GM19240 (cell line): ENCODE data around the gene ING5.
A peak's percentile ranks its signal among the peaks of the same experiment; 100 is the strongest.
"Not testable (repeated sequence)": the region's sequence is repeated elsewhere in the genome, so short reads cannot be mapped to it uniquely, and the experiment has no call there.

Experiments
- DNase-seq: peaks from one replicate; pipeline ENCODE4 v3.0.0; 2011; ENCODE audit warnings: low spot score; ENCODE audit not compliant: insufficient read length

The ING5 gene

GRCh38 chr2:241706537-241706936, 4.7 kb downstream of the ING5 start:
- no peak for DNase-seq

DNA sequence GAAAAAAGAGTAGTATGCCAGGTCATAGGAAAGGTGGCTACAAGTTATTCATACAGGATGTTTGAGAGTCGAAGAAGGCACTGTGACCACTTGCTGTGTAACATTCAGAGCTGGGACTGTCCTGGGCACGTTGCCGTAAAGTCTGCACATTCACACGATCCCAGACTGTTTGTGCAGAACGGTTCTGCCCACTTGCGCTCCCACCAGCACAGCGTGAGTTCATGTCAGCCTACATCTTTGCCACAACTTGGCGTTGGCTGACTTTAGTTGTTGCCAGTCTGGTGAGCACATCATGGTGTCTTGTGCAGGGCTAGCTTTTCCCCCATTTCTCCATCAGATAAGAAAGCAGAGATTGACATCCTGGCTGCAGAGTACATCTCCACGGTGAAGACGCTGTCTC, 7.0 kb downstream of the ING5 start:
- DNase-seq: no peak

DNA sequence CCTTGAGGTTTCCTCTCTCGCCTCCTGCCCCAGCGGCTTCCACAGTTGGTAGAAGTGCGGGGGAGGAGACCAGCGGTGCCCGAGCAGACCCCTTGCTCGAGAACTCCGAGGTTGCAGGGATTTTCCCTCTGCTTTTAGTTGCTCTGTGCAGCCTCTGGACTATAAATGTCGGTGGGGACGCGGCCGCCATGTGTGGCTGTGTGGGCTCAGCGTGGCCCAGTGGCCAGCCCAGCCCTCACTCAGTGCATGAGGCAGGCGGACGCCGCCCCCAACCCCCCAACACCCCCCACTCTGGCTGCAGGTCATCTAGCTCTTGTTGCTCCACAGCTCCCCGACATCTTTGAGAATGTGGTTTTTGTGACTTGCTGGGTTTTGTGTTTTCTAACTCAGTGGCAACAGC, 17.3 kb downstream of the ING5 start:
- no peak for DNase-seq

DNA sequence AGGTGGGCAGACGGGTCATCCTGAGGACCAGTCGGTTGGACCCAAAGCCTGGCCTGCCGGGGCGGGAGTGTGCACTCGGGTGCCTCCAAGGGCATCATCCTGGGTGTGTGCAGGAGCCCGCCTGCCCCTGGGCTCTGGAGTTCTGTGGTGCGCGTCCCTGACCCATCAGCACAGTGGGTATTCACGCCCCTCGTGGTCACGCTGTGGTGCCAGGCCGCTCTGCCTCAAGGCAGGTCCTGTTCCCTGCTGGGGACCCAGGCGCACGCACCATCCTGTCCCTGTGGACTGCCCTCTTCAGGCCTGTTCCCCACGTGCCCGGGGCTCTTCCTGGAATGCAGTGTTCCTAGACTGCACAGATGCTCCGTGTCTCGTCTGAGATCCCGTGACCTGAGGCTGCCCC, 18.3 kb downstream of the ING5 start:
- DNase-seq: no peak

GRCh38 chr2:241720560-241720959, 18.7 kb downstream of the ING5 start:
- DNase-seq: no peak

- DNase-seq: no peak
Measured at GRCh38 chr2:241721852-241722251, 20.0 kb downstream of the ING5 start.

- DNase-seq: no peak
Measured at GRCh38 chr2:241722896-241723454, 21.1 kb downstream of the ING5 start.

- no peak for DNase-seq
Measured at GRCh38 chr2:241724259-241724974, 22.6 kb downstream of the ING5 start.

GRCh38 chr2:241724975-241725870, 23.4 kb downstream of the ING5 start:
- DNase-seq: no peak

- DNase-seq: no peak
Measured at GRCh38 chr2:241726459-241726858, 24.6 kb downstream of the ING5 start.

GRCh38 chr2:241728000-241728399, 26.2 kb downstream of the ING5 start:
- no peak for DNase-seq

DNA sequence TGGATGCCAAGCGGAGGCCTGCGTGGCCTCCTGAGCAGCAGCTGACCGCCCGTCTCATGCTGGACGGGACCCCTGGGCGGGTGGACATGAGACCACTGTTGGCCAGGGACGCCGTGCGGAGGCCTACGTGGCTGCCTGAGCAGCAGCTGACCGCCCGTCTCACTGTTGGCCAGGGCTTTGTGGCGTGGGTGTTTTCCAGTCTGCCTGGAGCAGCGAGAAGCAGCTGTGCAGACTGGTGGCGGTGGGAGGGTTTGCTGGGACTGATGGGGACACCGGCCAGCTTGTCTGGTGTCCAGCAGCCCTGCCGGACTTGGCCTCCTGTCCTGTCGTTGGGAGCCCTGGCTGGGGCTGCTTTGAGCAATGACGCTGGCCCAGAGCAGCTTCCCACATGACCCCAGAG, 26.8 kb downstream of the ING5 start:
- DNase-seq: no peak

- no peak for DNase-seq
Measured at GRCh38 chr2:241729868-241730267, 28.0 kb downstream of the ING5 start.

DNA sequence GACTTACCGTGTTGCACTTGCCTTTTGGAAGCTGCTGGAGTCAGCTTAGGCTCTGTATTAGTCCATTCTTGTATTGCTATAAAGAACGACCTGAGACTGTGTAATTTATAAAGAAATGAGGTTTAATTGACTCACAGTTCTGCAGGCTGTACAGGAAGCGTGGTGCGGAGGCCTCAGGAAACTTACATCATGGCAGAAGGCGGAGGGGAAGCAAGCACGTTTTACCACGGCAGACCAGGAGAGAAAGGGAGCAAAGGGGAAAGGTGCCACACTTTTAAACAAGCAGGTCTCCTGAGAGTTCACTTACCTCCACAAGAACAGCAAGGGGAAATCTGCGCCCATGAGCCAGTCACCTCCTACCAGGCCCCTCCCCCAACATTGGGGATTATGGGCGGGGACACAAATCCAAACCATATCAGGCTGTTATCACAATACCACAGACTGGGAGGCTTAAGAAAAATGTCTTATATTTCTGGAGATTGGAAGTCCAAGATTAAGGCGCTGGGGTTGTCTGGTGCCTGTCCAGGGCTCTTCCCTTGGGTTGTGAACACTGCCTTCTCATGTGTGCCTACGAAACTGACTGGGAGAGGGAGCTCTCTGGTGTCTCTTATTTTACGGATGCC, 28.9 kb downstream of the ING5 start:
- no peak for DNase-seq

GRCh38 chr2:241732513-241733186, 30.8 kb downstream of the ING5 start:
- DNase-seq: not testable (repeated sequence)

GRCh38 chr2:241733391-241734207, 31.8 kb downstream of the ING5 start:
- no peak for DNase-seq

DNA sequence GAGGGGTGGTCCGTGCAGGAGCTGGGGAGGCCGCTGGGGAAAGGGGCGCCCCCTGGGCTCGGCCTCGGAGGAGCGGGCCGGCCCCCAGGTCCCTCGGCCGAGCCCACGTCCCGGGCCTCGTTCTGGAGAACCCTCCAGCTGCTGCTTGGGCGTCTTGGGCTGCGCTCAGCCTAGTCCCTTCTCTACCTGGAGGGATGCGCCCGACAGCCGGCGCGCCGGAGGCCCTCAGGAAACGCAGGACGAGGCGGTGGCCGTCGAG, 32.3 kb downstream of the ING5 start:
- DNase-seq: no peak

- peak; percentile 89 for DNase-seq
Measured at GRCh38 chr2:241734467-241735208, 32.8 kb downstream of the ING5 start, which contains the start of gene D2HGDH. TSS of gene D2HGDH (plus strand) at chr2:241734630. CDS start at chr2:241735225, 595 bp downstream.

DNA sequence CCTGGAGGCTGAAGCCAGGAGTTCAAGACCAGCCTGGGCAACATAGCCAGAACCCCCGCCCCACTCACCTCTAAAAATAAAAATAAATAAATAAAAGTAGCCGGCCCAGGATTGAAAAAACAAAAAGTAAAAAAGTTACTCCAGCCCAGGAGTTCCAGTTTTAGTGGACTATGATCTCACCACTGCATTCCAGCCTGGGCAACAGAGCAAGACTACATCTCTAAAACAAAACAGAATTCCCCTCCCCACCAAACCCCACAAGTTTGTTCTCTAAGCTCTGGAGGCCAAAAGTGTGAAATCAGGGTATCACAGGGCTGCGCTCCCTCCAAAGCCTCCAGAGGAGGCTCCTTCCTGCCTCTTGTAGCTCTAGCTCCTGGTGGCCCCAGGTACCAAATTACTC, 34.3 kb downstream of the ING5 start:
- DNase-seq: no peak
